Measurements from ENCODE around the gene ZC3H4.

ZC3H4 gene

GRCh38 chr19:47018923-47019322 lies 94.7 kb downstream of the ZC3H4 start:
- DNase-seq, result no peak
